Effector CD4-positive, alpha-beta T cell (primary cell): ENCODE data around the gene IGFBP5.

Experiments used
- DNase-seq: peaks from one replicate; pipeline ENCODE4 v3.0.0-alpha.2; 2020

The IGFBP5 gene

GRCh38 chr2:216636551-216637450 lies 58.5 kb downstream of the IGFBP5 start:
- DNase-seq: no peak

GRCh38 chr2:216635701-216636550 lies 59.4 kb downstream of the IGFBP5 start:
- no peak for DNase-seq

GRCh38 chr2:216635171-216635570 lies 60.2 kb downstream of the IGFBP5 start:
- no peak for DNase-seq

- DNase-seq: no peak
These were observed 60.8 kb downstream of the IGFBP5 start for GRCh38 chr2:216634370-216635148.

GRCh38 chr2:216633616-216634369 lies 61.6 kb downstream of the IGFBP5 start:
- DNase-seq: no peak

GRCh38 chr2:216632952-216633615 lies 62.3 kb downstream of the IGFBP5 start, which contains the start of gene IGFBP2:
Gene IGFBP2 (plus strand): TSS chr2:216633420. CDS start chr2:216633524, 104 bp downstream.
- no peak for DNase-seq

- no peak for DNase-seq
These were observed 62.9 kb downstream of the IGFBP5 start for GRCh38 chr2:216632346-216632951.

GRCh38 chr2:216629784-216630183 lies 65.6 kb downstream of the IGFBP5 start:
- DNase-seq: no peak

- no peak for DNase-seq
These were observed 68.5 kb downstream of the IGFBP5 start for GRCh38 chr2:216626875-216627245.

- no peak for DNase-seq
These were observed 69.0 kb downstream of the IGFBP5 start for GRCh38 chr2:216626168-216626874.

GRCh38 chr2:216624251-216624650 lies 71.1 kb downstream of the IGFBP5 start:
- DNase-seq: no peak

GRCh38 chr2:216622526-216622925 lies 72.8 kb downstream of the IGFBP5 start:
- DNase-seq: no peak
